ENCODE results near the gene CLDN6. TPM values are rescaled to one million over a fixed set of nuclear protein-coding genes. Genes with fewer than 3 reads are reported as not detected.
A peak's percentile ranks its signal among the peaks of the same experiment; 100 is the strongest.

Gene CLDN6
- total RNA-seq, 6 experiments from 2014 or later: 2.9 TPM; not detected in 5

- no peak overlapping the region for H3K27ac ChIP-seq
- ATAC-seq (no peak), DNase-seq (no peak)
- no peak overlapping the region for H3K4me3 ChIP-seq
- 89% methylated on average over 6 of the region's 8 CpGs for WGBS (ENCODE audit: insufficient coverage, low coverage, low lambda C conversion rate, missing lambda C conversion rate)
- no peaks in the 10 kb centered on the region for H3K27me3 ChIP-seq
- TF ChIP-seq POLR2A (IDR thresholded peaks at IDR 0.05): no peak
- no peak for TF ChIP-seq CTCF (IDR thresholded peaks at IDR 0.05)
- no peaks in the 10 kb centered on the region for H3K9me3 ChIP-seq
- peaks cover 0 to 6% (median 0%) of the 10 kb centered on the region in 4 donors for H3K36me3 ChIP-seq
- intact Hi-C loops (cut with DNase I): no loop called here
- peaks cover 0 to 24% (median 12%) of the 10 kb centered on the region in 4 donors for H3K4me1 ChIP-seq
These were observed 8.0 kb upstream of the CLDN6 start for GRCh38 chr16:3026003-3026378.

- Histone ChIP-seq H3K4me1 (peaks cover 0 to 29% (median 12%) of the 10 kb centered on the region in 4 donors), H3K9me3 (no peaks in the 10 kb centered on the region), H3K36me3 (peaks cover 0 to 6% (median 0%) of the 10 kb centered on the region in 4 donors), H3K27me3 (no peaks in the 10 kb centered on the region), H3K27ac (no peak overlapping the region), H3K4me3 (no peak overlapping the region)
- ATAC-seq: no peak
- no peak for DNase-seq
- 73% methylated on average over 10 of the region's 18 CpGs for WGBS (ENCODE audit: insufficient coverage, low coverage, low lambda C conversion rate, missing lambda C conversion rate)
- no peak for TF ChIP-seq POLR2A (IDR thresholded peaks at IDR 0.05)
- no peak for TF ChIP-seq CTCF (IDR thresholded peaks at IDR 0.05)
- intact Hi-C loops (cut with DNase I): no loop called here
These were observed 7.3 kb upstream of the CLDN6 start for GRCh38 chr16:3025032-3026002.

GRCh38 chr16:3023669-3024478 lies 5.9 kb upstream of the CLDN6 start, which contains the start of the genes HCFC1R1 and THOC6:
TSS of gene HCFC1R1 (minus strand) at chr16:3023942. CDS start at chr16:3023941, 1 bp downstream.
TSS of gene THOC6 (plus strand) at chr16:3024035. CDS start at chr16:3024327, 292 bp downstream.
- Histone ChIP-seq H3K27me3 (no peaks in the 10 kb centered on the region), H3K4me1 (peaks cover 0 to 36% (median 14%) of the 10 kb centered on the region in 4 donors), H3K4me3 (peak within 1 kb of the TSS; percentile 59 to 76 (median 67)), H3K27ac (peak within 1 kb of the TSS; percentile 82 to 95 (median 91)), H3K36me3 (peaks cover 0 to 6% (median 0%) of the 10 kb centered on the region in 4 donors), H3K9me3 (no peaks in the 10 kb centered on the region)
- peak; percentile 82 for TF ChIP-seq POLR2A (IDR thresholded peaks at IDR 0.05)
- TF ChIP-seq CTCF (IDR thresholded peaks at IDR 0.05): no peak
- ATAC-seq (peak; percentile 61 to 85 (median 82)), DNase-seq (peak; percentile 98 to 99 (median 98))
- intact Hi-C loops (cut with DNase I): no loop called here
- 0% methylated on average over 8 of the region's 69 CpGs for WGBS (ENCODE audit: insufficient coverage, low coverage, low lambda C conversion rate, missing lambda C conversion rate)

GRCh38 chr16:3023415-3023668 lies 5.4 kb upstream of the CLDN6 start:
- Histone ChIP-seq H3K9me3 (no peaks in the 10 kb centered on the region), H3K4me3 (peak overlapping the region; percentile 59 to 76 (median 67)), H3K27me3 (no peaks in the 10 kb centered on the region), H3K36me3 (peaks cover 0 to 6% (median 0%) of the 10 kb centered on the region in 4 donors), H3K4me1 (peaks cover 0 to 33% (median 14%) of the 10 kb centered on the region in 4 donors), H3K27ac (peak overlapping the region; percentile 82 to 95 (median 91))
- DNase-seq: peak in 1 of 3 donors; percentile 76
- intact Hi-C loops (cut with DNase I): no loop called here
- TF ChIP-seq POLR2A (IDR thresholded peaks at IDR 0.05): no peak
- no peak for TF ChIP-seq CTCF (IDR thresholded peaks at IDR 0.05)
- no CpG with 5 or more reads among the region's 6 CpGs for WGBS (ENCODE audit: insufficient coverage, low coverage, low lambda C conversion rate, missing lambda C conversion rate)
- peak in 1 of 4 donors; percentile 2 for ATAC-seq

Data from right lobe of liver (tissue), 6 donors.